ENCODE measurements around the gene NNT. TPM values are rescaled to one million over a fixed set of nuclear protein-coding genes. Genes with fewer than 3 reads are reported as not detected.

The NNT gene
- polyA plus RNA-seq, 3 donors: 17.1 to 47.2 (median 41.2) TPM

DNA sequence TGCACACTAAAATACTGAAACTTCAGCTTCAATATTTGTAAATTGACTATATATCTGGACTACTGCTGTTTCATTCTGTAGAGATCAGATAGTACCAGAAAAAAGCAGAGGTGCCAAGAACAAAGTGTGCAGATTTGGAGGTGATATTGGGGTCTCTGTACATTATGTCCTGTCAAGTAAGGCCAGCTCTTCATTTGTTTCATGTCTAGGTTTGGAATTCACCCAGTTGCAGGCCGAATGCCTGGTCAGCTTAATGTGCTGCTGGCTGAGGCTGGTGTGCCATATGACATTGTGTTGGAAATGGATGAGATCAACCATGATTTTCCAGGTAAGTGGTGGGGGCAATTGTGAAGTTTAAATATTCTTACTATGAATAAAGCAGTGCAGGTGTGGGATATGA, 96.9 kb downstream of the NNT start:
- Histone ChIP-seq H2AFZ (ENCODE audit: insufficient read depth, low read depth, low read length, poor library complexity, severe bottlenecking) (no peak overlapping the region), H4K20me1 (ENCODE audit: insufficient read depth, low read length) (no peaks in the 10 kb centered on the region), H3K9ac (ENCODE audit: insufficient read depth, low read length, poor library complexity, severe bottlenecking) (no peak overlapping the region), H3K4me2 (replicated peaks; ENCODE audit: extremely low read depth, low read length, poor library complexity, severe bottlenecking) (no peak overlapping the region), H3K79me2 (ENCODE audit: insufficient read depth, low read length) (peaks cover 7% of the 10 kb centered on the region), H3K9me3 (replicated peaks in 1 of 2; ENCODE audit: control insufficient read depth in 1 of 2, insufficient read depth in 1 of 2, low read length in 2 of 2) (peaks cover 7 to 11% of the 10 kb centered on the region in 2 donors), H3K27me3 (ENCODE audit: control insufficient read depth in 2 of 2, insufficient read depth in 2 of 2, low read length in 2 of 2) (no peaks in the 10 kb centered on the region), H3K4me1 (ENCODE audit: control insufficient read depth in 1 of 2, insufficient read depth in 2 of 2, low read length in 2 of 2) (no peaks in the 10 kb centered on the region), H3K36me3 (replicated peaks in 1 of 2; ENCODE audit: control insufficient read depth in 1 of 2, insufficient read depth in 2 of 2, low read length in 2 of 2) (peaks cover 49 to 76% of the 10 kb centered on the region in 2 donors), H3K4me3 (replicated peaks in 1 of 3; ENCODE audit: low read depth in 2 of 3, low read length in 3 of 3) (no peak overlapping the region), H3K27ac (ENCODE audit: low read depth in 1 of 2, low read length in 2 of 2) (no peak overlapping the region)
- no peak for DNase-seq
- H3K4me3 Mint-ChIP-seq: no peak overlapping the region
- H3K27ac Mint-ChIP-seq: peak overlapping the region in 1 of 7 donors; percentile 6
- H3K9me3 Mint-ChIP-seq: peaks cover 0 to 11% (median 6%) of the 10 kb centered on the region in 7 donors
- peaks cover 65 to 75% of the 10 kb centered on the region in 2 donors for H3K36me3 Mint-ChIP-seq
- no peaks in the 10 kb centered on the region for H3K4me1 Mint-ChIP-seq
- intact Hi-C loops (cut with micrococcal nuclease): no loop called here
- 100% methylated on average over 1 of the region's 1 CpG for WGBS (ENCODE audit: insufficient coverage)
- H3K27me3 Mint-ChIP-seq (ENCODE audit: low read depth in 3 of 3): no peaks in the 10 kb centered on the region
- TF ChIP-seq CTCF (IDR thresholded peaks at IDR 0.05): no peak

DNA sequence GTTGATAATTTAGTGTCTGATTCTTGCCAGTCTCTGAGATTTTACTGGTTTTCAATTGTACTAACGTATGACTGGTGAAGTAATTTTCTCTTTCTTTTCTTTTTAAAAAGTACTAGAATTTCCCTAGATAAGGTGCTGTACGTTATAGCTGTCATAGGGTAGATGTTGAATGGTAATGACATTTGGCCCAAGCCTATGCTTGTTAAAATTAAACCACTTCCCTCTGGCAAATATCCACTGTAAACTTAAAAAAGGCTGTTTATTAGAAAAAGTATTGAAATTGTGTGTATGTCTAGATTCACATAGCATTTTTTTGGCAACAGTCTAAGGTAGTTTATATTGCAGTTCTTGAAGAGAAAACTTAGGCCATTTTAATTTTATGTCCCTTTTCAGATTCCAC, 97.6 kb downstream of the NNT start:
- H3K9me3 ChIP-seq (replicated peaks in 1 of 2; ENCODE audit: control insufficient read depth in 1 of 2, insufficient read depth in 1 of 2, low read length in 2 of 2): peaks cover under 1 to 9% of the 10 kb centered on the region in 2 donors

More for the DNA sequence above, 97.6 kb downstream of the NNT start:
- WGBS (ENCODE audit: insufficient coverage): no CpG with 5 or more reads among the region's 2 CpGs
- peaks cover 0 to 10% (median 4%) of the 10 kb centered on the region in 7 donors for H3K9me3 Mint-ChIP-seq
- DNase-seq: no peak
- H3K4me1 ChIP-seq (ENCODE audit: control insufficient read depth in 1 of 2, insufficient read depth in 2 of 2, low read length in 2 of 2): no peaks in the 10 kb centered on the region
- no peaks in the 10 kb centered on the region for H4K20me1 ChIP-seq (ENCODE audit: insufficient read depth, low read length)
- H3K4me2 ChIP-seq (replicated peaks; ENCODE audit: extremely low read depth, low read length, poor library complexity, severe bottlenecking): no peak overlapping the region
- H3K4me3 Mint-ChIP-seq: no peak overlapping the region
- intact Hi-C loops (cut with micrococcal nuclease): no loop called here
- H3K79me2 ChIP-seq (ENCODE audit: insufficient read depth, low read length): peaks cover 3% of the 10 kb centered on the region
- no peak for TF ChIP-seq CTCF (IDR thresholded peaks at IDR 0.05)
- no peaks in the 10 kb centered on the region for H3K4me1 Mint-ChIP-seq
- H3K36me3 Mint-ChIP-seq: peaks cover 66 to 75% of the 10 kb centered on the region in 2 donors
- no peaks in the 10 kb centered on the region for H3K27me3 Mint-ChIP-seq (ENCODE audit: low read depth in 3 of 3)
- no peak overlapping the region for H3K4me3 ChIP-seq (replicated peaks in 1 of 3; ENCODE audit: low read depth in 2 of 3, low read length in 3 of 3)
- H2AFZ ChIP-seq (ENCODE audit: insufficient read depth, low read depth, low read length, poor library complexity, severe bottlenecking): no peak overlapping the region
- H3K27ac ChIP-seq (ENCODE audit: low read depth in 1 of 2, low read length in 2 of 2): no peak overlapping the region
- no peak overlapping the region for H3K9ac ChIP-seq (ENCODE audit: insufficient read depth, low read length, poor library complexity, severe bottlenecking)
- peaks cover 53 to 76% of the 10 kb centered on the region in 2 donors for H3K36me3 ChIP-seq (replicated peaks in 1 of 2; ENCODE audit: control insufficient read depth in 1 of 2, insufficient read depth in 2 of 2, low read length in 2 of 2)
- H3K27me3 ChIP-seq (ENCODE audit: control insufficient read depth in 2 of 2, insufficient read depth in 2 of 2, low read length in 2 of 2): no peaks in the 10 kb centered on the region
- H3K27ac Mint-ChIP-seq: no peak overlapping the region
